Measurements from ENCODE around the gene NBEAL1.
"Not testable (repeated sequence)": the region's sequence is repeated elsewhere in the genome, so short reads cannot be mapped to it uniquely, and the experiment has no call there.

Gene NBEAL1

DNA sequence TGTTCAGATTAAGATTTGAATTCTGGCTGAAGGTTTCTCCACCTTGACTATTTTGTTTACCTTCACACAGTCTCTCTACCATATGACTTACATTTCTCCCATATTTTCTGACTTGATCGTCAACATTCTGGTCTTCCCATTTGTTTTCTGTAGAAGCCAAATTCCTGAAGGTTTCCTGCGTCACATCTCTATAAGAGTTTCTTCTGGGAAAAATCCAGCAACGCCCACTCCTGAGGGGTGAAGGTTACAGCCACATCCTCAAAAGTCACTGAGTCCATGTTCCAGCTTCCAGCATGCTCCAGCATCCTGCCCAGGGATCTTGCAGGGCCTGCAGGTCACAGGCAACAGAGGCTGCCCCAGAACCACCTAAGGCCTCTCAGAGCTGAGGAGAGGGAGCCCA, 47.5 kb downstream of the NBEAL1 start:
- DNase-seq (ENCODE audit: low read depth): no peak
- H3K4me3 ChIP-seq (ENCODE audit: low read depth, low read length): no peak overlapping the region
- TF ChIP-seq, protein P1, sequence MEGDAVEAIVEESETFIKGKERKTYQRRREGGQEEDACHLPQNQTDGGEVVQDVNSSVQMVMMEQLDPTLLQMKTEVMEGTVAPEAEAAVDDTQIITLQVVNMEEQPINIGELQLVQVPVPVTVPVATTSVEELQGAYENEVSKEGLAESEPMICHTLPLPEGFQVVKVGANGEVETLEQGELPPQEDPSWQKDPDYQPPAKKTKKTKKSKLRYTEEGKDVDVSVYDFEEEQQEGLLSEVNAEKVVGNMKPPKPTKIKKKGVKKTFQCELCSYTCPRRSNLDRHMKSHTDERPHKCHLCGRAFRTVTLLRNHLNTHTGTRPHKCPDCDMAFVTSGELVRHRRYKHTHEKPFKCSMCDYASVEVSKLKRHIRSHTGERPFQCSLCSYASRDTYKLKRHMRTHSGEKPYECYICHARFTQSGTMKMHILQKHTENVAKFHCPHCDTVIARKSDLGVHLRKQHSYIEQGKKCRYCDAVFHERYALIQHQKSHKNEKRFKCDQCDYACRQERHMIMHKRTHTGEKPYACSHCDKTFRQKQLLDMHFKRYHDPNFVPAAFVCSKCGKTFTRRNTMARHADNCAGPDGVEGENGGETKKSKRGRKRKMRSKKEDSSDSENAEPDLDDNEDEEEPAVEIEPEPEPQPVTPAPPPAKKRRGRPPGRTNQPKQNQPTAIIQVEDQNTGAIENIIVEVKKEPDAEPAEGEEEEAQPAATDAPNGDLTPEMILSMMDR (IDR thresholded peaks at IDR 0.05; ENCODE audit: low read depth, low read length, missing control alignments): no peak

DNA sequence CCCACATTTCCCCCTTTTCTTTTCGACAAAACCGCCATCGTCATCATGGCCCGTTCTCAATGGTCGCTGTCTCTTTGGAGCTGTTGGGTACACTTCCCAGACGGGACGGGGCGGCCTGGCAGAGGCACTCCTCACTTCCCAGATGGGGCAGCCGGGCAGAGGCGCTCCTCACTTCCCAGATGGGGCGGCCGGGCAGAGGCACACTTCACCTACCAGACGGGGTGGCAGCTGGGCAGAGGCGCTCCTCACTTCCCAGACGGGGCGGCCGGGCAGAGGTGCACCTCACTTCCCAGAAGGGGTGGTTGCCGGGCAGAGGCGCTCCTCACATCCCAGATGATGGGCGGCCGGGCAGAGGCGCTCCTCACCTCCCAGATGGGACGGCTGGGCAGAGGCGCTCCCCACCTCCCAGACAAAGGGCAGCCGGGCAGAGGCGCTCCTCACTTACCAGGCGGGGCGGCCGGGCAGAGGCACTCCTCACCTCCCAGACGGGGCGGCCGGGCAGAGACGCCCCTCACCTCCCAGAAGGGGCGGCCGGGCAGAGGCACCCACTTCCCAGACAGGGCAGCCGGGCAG, 51.9 kb downstream of the NBEAL1 start:
- not testable (repeated sequence) for H3K4me3 ChIP-seq (ENCODE audit: low read depth, low read length); DNase-seq (ENCODE audit: low read depth)

DNA sequence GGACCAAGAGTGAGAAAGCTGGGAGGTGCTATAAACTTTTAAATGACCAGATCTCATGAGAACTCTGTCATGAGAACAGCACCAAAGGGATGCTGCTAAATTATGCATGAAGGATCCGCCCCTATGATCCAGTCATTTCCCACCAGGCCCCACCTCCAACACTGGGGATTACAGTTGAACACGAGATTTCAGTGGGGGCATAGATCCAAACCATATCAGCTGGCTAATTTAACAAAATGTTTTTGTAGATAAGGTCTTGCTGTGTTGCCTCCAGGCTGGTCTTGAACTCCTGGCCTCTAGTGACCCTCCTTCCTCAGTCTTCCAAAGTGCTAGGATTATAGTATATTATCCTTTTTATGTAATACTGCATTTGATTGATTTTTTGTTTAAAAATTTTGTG, 56.0 kb downstream of the NBEAL1 start:
- TF ChIP-seq, protein P1 (IDR thresholded peaks at IDR 0.05; ENCODE audit: low read depth, low read length, missing control alignments): no peak
- no peak for DNase-seq (ENCODE audit: low read depth)
- no peak overlapping the region for H3K4me3 ChIP-seq (ENCODE audit: low read depth, low read length)

DNA sequence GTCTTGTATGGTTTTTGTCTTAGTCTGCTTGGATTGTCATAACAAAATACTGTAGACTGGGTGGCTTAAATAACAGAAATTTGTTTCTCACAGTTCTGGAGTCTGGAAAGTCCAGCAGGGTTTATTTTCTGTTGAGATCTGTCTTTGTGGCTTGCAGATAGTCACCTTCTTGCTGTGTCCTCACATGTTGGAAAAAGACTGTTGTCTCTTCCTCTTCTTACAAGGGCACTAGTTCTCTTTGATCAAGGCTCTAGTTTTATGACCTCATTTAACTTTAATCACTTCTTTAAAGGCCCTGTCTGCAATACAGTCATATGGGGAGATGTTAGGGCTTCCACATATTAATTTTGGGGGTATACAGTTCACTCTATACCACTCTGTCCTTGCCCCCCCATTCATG, 56.5 kb downstream of the NBEAL1 start:
- TF ChIP-seq, protein P1 (IDR thresholded peaks at IDR 0.05; ENCODE audit: low read depth, low read length, missing control alignments): no peak
- no peak for DNase-seq (ENCODE audit: low read depth)
- no peak overlapping the region for H3K4me3 ChIP-seq (ENCODE audit: low read depth, low read length)

DNA sequence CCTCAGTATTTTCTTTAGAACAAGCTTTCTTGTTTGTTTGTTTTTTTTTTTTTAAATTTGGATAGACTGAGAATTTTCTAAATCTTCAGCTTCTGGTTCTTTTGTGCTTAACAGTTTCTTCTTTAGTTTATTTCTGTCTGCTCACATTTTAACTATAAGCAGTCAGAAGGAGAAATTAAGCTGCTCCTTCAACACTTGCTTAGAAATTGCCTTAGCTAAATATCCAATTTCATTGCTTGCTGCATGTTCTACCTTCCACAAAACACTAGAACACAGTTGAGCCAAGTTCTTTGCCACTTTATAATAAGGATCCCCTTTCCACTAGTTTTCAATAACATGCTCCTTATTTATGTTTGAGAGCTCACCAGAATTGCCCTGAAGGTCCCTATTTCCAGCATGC, 57.7 kb downstream of the NBEAL1 start:
- H3K4me3 ChIP-seq (ENCODE audit: low read depth, low read length): no peak overlapping the region
- DNase-seq (ENCODE audit: low read depth): no peak
- TF ChIP-seq, protein P1 (IDR thresholded peaks at IDR 0.05; ENCODE audit: low read depth, low read length, missing control alignments): no peak

DNA sequence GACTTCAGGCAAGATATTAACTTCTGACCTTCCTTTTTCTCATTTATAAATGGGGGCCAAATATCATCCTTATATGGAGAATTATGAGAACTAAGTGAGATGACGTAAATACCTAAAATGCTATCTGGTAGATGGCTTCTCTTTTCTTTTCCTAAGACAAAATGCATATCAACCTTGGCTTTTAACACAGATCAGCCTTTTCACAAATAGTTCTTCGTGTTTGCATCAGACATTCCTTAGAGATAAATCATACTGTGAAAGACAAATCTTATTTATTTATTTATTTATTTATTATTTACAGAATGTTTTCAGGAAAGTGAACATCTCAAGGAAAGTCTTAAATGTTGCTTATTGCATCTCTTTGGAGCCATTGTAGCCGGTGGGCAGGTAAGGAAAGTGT, 62.8 kb downstream of the NBEAL1 start:
- TF ChIP-seq, protein P1 (IDR thresholded peaks at IDR 0.05; ENCODE audit: low read depth, low read length, missing control alignments): no peak
- no peak overlapping the region for H3K4me3 ChIP-seq (ENCODE audit: low read depth, low read length)
- no peak for DNase-seq (ENCODE audit: low read depth)

DNA sequence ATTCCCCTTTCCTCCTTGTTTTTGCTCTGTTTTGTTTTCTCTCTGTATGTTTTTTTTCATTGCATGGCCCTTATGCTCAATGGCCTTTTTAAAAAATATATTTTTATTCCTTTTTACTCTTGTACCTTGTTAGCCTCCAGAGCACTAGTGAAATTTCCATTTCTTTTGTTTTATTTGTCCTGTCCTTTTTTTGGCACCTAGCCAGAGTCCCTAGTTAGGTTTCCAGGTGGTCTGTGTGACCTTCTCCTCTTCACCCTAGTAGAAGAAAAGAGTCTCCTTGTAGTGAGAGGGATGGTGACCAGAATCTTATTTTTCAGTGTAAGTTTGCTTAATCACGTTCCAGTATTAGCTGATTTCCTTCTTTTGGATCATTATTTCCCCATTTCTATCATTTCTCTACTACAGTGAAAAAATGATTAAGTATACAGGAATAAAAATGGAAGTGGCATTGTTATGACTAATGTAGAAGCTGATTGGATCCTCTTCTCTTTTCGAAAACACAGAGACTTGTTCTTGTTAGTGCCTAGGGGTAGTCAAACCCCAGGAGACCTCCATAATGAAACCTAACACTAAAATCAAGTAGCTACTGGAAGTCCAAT, 65.9 kb downstream of the NBEAL1 start:
- TF ChIP-seq, protein P1 (IDR thresholded peaks at IDR 0.05; ENCODE audit: low read depth, low read length, missing control alignments): no peak
- no peak for DNase-seq (ENCODE audit: low read depth)
- no peak overlapping the region for H3K4me3 ChIP-seq (ENCODE audit: low read depth, low read length)
